ENCODE data around the gene ULK3. TPM values are rescaled to one million over a fixed set of nuclear protein-coding genes. Genes with fewer than 3 reads are reported as not detected.

Gene ULK3
- total RNA-seq, 3 donors from 2014 or later (not counting 1 experiment from before 2014, with no cell fraction given) = 54.8 to 75.1 (median 64.7) TPM

GRCh38 chr15:74840851-74841775, 1.8 kb downstream of the ULK3 start:
- intact Hi-C loops (cut with micrococcal nuclease) = loop anchor here (5.0 to 10.0 kb wide), 3 partner anchors 54 to 364 kb away; partner anchors contain the start of genes C15orf39 and FAM219B
- peaks cover 18 to 53% of the 10 kb centered on the region in 2 donors for H3K4me1 Mint-ChIP-seq

DNA sequence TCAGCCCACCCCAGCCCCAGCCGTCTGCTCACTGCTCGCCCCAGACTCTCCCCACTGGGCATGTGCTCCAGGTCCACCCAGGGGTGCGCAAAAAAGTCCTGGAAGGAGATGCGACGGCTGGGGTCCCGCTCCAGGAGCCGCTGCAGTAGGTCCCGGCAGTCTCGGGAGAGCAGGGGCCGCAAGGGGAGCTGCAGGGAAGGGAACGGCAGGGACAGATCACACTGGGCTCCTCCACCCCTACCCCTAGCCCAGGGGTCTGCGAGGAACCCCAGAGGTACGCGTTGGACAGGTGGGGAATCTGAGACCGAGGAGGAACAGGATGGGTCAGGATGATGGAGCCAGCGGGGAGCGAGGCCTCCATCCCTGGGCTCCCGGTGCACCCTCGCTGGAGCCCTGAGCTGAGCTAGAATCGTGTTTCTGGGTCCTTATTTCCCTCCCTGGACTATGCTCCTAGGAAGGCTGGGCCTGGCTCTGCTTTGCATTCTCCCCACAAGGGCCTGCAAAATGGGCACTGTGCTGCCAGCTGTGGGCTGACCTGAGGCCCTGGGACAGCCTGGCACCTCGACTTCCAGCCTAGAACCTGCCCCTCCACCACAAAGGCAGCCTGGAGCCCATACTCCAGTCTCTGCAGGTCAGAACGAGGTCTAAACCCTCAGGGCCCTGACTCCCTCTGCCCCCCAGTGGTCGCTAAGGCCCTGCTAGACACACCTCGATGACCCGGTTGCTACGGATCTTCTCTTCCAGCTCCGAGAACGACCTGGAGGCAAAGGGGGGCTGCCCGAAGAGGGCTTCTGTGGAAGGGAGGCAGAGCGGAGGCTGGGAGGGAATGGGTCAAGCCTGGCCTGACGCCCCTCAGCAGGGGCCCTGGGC, 3.2 kb downstream of the ULK3 start:
- DNase-seq = no peak
- no peak for TF ChIP-seq CTCF (IDR thresholded peaks at IDR 0.05)
- no peaks in the 10 kb centered on the region for H3K9me3 Mint-ChIP-seq
- no peak overlapping the region for H3K4me3 ChIP-seq (ENCODE audit: low read length)
- H3K9me3 ChIP-seq (ENCODE audit: control insufficient read depth, insufficient read depth, low read length) = no peaks in the 10 kb centered on the region
- ATAC-seq = no peak
- peaks cover 6% of the 10 kb centered on the region for H3K36me3 ChIP-seq (ENCODE audit: control insufficient read depth, insufficient read depth, low read length)
- H3K4me1 Mint-ChIP-seq = peaks cover 10 to 47% of the 10 kb centered on the region in 2 donors
- H3K27ac Mint-ChIP-seq = no peak overlapping the region
- H3K27me3 ChIP-seq (ENCODE audit: control insufficient read depth, insufficient read depth, low read length) = no peaks in the 10 kb centered on the region
- 95% methylated on average over 31 of the region's 31 CpGs for WGBS (ENCODE audit: insufficient coverage)
- no peak overlapping the region for H3K27ac ChIP-seq (ENCODE audit: low read length)
- H3K4me1 ChIP-seq (ENCODE audit: control insufficient read depth, insufficient read depth, low read length) = peaks cover 32% of the 10 kb centered on the region
- H3K4me3 Mint-ChIP-seq = no peak overlapping the region
- intact Hi-C loops (cut with micrococcal nuclease) = loop anchor here (5.0 to 10.0 kb wide), 3 partner anchors 52 to 365 kb away; partner anchors contain the start of genes C15orf39 and FAM219B
- no peaks in the 10 kb centered on the region for H3K27me3 Mint-ChIP-seq (ENCODE audit: low read depth in 2 of 2)
- H3K36me3 Mint-ChIP-seq = no peaks in the 10 kb centered on the region

More at GRCh38 chr15:74840851-74841775, 1.8 kb downstream of the ULK3 start:
- H3K36me3 Mint-ChIP-seq = no peaks in the 10 kb centered on the region
- no peaks in the 10 kb centered on the region for H3K9me3 Mint-ChIP-seq
- H3K27me3 ChIP-seq (ENCODE audit: control insufficient read depth, insufficient read depth, low read length) = no peaks in the 10 kb centered on the region
- no peak for TF ChIP-seq CTCF (IDR thresholded peaks at IDR 0.05)
- no peak overlapping the region for H3K27ac ChIP-seq (ENCODE audit: low read length)
- peak overlapping the region in 1 of 2 donors; percentile 33 for H3K27ac Mint-ChIP-seq
- ATAC-seq (no peak), DNase-seq (no peak)
- no peaks in the 10 kb centered on the region for H3K9me3 ChIP-seq (ENCODE audit: control insufficient read depth, insufficient read depth, low read length)
- H3K4me3 Mint-ChIP-seq = peak overlapping the region; percentile 37
- peaks cover 46% of the 10 kb centered on the region for H3K4me1 ChIP-seq (ENCODE audit: control insufficient read depth, insufficient read depth, low read length)
- no peaks in the 10 kb centered on the region for H3K27me3 Mint-ChIP-seq (ENCODE audit: low read depth in 2 of 2)
- peaks cover 6% of the 10 kb centered on the region for H3K36me3 ChIP-seq (ENCODE audit: control insufficient read depth, insufficient read depth, low read length)
- no peak overlapping the region for H3K4me3 ChIP-seq (ENCODE audit: low read length)
- 94% methylated on average over 9 of the region's 9 CpGs for WGBS (ENCODE audit: insufficient coverage)

DNA sequence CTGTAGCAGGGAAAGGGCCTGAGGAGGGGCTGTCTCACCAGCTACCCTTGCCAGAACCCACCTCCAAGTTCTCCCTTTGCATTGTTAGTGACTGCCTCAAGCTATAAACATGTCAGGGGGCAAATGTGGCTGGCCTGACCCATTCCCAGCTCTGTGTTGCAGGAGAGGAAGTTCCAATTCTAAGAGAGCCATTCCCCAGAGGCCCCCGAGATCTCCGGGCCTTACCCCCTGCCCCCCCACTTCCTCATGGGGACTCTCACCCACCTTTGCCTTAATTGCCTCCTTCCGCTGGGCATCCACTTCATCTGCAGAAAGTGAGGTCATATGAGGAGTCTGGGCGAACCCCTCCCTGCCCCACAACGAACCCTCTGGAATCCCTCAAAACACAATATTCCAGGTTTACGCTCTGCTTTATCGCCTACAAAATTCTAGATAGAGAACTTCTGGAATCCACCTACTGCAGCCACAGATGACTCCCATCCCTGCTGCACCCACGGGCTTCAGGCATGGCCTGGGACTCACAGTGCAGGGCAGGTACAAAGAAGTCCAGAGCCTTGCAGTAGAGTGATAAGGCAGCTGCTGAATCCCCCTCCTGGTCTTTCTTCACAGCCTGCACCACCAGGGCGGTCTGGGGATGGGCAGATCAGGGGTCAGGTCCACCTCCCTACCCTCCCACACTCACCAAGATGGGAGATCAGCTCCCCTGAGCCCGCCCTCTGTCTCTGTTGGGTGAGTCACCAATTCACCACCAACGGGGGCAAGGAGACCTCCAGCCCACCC, 4.0 kb downstream of the ULK3 start:
- ATAC-seq (no peak), DNase-seq (no peak)
- H3K36me3 ChIP-seq (ENCODE audit: control insufficient read depth, insufficient read depth, low read length) = peaks cover 6% of the 10 kb centered on the region
- TF ChIP-seq CTCF (IDR thresholded peaks at IDR 0.05) = no peak
- Mint-ChIP-seq H3K27me3 (ENCODE audit: low read depth in 2 of 2) (no peaks in the 10 kb centered on the region), H3K9me3 (no peaks in the 10 kb centered on the region), H3K36me3 (no peaks in the 10 kb centered on the region), H3K27ac (no peak overlapping the region), H3K4me3 (no peak overlapping the region), H3K4me1 (peaks cover 4 to 39% of the 10 kb centered on the region in 2 donors)
- intact Hi-C loops (cut with micrococcal nuclease) = no loop called here
- H3K9me3 ChIP-seq (ENCODE audit: control insufficient read depth, insufficient read depth, low read length) = no peaks in the 10 kb centered on the region
- 94% methylated on average over 11 of the region's 11 CpGs for WGBS (ENCODE audit: insufficient coverage)
- peaks cover 24% of the 10 kb centered on the region for H3K4me1 ChIP-seq (ENCODE audit: control insufficient read depth, insufficient read depth, low read length)
- H3K27ac ChIP-seq (ENCODE audit: low read length) = no peak overlapping the region
- H3K27me3 ChIP-seq (ENCODE audit: control insufficient read depth, insufficient read depth, low read length) = no peaks in the 10 kb centered on the region
- no peak overlapping the region for H3K4me3 ChIP-seq (ENCODE audit: low read length)
